HG02610 (cell line): ENCODE results near the gene HDAC7.
"Not testable (repeated sequence)": the region's sequence is repeated elsewhere in the genome, so short reads cannot be mapped to it uniquely, and the experiment has no call there.

ENCODE experiments used
- ATAC-seq: cut with Tn5 transposase; IDR thresholded peaks from one replicate; pipeline ENCODE4 v1.9.1; 2021; ENCODE audit warnings: mild to moderate bottlenecking, moderate library complexity; ENCODE audit not compliant: unreplicated experiment

The HDAC7 gene

DNA sequence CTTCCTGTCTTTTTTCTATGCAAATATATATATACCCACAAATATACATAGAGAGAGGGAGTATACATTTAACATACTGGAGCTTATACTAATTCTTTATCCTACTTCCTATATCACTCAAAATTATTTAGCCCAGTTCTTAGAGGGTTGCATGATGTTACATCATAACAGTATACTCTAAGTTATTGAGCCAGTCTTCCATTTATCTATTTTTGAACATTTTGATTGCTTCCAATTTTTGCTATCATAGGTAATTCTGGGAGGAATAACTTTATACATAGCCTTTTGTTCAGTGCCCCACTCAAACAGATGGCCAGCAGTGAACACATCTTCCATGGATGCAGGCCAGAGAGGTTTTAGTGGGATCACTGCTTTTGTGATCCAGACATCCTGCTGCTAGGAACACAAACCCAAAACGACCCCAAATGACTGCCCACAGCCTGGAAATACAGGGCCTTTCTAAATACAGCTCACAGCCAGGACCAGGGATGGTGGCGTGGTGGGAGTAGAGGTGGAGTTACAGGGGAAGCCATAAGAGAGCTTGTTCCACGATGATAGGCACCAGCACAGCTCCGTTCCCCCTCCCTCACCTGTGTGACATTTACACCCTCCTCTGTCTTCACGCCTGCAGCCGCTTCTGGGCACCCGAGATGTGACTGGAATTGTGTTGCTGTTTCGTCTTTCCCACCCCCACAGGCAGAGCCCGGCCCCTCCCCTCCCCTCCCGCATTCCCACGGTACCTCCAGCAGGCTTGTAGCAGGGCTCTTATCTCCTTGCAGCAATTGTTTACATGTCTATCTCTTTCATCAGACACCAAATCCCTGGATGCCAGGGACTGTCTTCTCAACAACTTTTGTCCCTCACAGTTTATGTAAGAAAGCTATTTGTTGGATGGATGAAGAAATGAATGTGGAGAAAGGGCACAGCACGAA is 30.7 kb upstream of the HDAC7 start:
- ATAC-seq, result no peak

DNA sequence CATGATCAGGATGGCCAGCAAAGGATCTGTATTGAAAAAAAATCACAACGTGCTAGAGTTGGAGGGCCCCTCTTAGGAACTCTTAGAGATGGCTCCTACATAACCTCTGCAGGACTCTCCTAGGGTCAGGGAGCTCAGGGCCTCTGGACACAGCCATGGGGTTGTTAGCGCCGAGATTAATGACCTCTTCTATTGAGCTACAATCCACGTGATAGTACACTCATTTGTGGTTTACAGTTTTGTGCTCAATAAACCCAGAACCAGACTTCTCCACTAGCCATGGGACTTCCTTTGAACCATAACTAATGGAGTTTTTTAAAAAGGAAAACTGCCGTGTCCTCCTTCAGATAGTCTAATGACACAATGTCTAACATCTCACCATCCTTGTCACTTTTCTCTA is 29.6 kb upstream of the HDAC7 start:
- no peak for ATAC-seq

DNA sequence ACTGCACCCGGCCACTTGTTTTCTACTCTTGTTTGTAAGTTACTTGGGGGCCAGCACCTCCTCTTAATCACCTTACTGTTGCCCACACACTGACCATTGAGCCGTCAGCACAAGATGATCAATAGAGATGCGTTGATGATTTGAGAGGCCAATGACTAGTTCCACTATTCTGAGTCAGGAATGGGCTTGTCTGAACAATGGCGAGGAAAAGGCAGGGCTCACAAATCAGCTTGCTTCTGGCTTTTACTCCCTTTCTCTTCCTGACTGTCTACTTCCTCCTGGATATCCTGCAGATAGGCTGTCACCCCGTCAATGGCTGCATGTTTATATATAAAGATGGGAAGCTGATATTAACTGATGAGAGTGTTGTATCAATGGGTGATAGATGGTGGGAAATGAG is 29.1 kb upstream of the HDAC7 start:
- ATAC-seq, result no peak

DNA sequence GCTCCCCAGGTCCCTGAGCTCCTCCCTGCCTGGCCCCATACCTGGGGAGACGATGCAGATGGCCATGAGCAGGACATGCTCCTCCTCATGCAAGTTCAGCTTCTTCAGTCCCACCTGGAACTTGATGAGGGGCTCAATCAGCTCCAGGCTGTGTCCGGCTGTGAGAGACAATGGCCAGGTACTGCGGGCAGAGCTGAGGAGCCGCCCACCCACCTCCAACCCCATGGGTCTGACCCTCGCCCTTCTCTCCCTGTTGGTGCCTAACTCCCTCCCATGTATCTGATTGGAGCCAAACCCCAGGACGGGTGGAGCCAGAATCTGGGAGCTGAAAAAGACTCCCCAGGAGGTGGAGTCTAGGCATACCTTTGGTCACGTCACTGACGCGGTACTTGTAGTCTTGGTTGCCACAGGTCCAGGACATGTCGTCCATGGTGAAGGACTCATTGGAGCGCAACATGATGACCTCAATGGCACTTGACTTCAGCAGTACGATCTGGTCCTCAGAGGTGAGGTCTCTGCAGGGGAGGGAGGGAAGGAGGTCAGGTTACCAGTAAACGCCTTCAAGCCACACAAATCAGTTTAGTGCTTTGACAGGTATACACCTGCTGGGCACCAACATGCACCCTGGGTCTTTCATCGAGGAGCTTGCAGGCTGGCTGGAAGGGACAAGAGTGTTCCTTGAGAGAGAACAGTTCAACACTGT is 26.7 kb upstream of the HDAC7 start:
- ATAC-seq, result no peak

DNA sequence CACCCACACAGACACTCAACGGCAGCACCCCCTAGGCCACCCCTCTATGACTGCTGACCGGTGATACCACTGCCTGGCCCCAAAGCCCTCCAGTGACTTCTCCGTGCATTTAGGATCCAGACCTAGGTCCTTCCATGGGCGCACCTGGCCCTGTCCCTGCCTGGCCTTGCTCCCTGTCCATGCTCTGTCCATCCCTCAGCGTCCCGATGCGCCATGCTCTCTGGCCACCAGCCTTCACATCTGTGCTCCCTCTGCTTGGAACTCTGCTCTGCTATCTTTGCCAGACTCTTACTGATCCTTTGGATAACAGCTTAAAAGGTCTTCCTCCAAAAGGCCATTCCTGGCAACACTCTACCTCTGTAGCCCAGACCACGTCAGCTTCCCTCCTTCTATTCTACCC is 25.4 kb upstream of the HDAC7 start:
- ATAC-seq, result no peak

DNA sequence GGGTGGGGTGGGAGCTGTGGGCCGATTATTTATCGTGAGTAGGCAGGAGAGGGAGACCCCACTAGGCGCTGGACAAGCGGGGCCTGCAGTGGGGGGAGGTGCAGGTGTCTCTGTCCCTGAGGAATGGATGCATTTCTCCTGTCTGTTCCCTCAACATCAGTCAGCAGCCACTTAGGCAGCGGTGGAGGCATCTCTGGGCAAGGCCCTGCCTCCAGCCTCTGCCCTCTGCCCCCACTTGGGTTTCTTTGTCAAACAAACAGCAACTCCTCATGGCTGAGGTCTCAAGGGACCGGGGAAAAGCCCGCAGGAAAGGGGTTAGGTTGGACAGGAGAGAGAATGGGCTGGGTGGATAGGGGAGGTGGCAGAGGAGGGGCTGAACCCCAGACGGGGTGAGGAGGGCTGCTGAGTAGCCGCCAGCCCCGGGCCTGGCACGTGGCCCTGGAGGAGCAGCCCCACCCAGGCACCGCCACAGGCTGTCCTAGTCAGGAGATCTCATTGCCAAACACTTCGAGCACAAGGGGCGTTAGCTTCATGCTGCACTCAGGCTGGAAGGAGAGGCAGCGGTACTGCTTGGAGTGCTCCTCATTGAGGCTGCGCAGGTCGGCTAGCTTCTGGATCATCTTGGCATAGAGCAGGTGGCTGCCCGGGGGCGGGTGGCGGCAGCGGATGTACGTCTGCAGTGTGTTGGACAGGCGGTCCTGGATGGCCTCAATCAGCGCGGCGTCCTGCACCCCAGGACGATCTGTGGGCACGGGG is 24.7 kb upstream of the HDAC7 start:
- ATAC-seq, result no peak

DNA sequence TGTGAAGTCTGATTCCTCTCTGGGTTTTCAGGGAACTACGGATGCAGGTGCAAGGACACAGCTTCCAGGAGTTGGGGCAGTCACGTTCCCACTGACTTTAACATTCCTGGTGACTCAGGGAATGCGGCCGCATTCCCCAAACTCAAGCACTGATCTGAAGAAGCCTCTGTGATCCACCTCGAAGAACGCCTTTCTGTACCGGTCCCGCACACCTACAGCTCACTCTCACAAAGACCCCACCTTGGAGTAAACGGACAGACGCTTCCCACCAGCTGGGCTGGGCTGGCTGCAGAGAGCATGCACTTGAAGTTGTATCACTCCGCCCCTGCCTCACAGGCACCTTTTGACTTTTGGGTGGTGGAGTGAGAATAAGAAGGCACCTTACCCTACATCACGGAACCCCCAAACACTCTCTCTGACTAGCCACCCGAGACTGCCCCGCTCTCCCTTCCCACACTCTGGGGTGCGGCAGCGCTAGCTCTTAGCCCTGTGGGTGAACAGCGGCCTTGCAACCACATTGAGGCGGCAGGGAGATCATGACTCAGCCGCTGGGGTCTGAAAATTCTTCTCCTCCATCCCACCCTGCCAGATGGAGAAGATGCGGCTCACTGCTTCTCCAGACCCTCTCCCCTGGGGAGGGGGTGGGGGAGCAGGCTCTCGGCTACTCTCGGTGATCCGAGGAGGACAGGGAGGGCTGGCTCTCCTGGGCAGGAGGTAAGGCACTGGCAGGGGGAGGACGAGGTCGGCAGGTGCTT is 23.7 kb upstream of the HDAC7 start:
- ATAC-seq, result no peak

DNA sequence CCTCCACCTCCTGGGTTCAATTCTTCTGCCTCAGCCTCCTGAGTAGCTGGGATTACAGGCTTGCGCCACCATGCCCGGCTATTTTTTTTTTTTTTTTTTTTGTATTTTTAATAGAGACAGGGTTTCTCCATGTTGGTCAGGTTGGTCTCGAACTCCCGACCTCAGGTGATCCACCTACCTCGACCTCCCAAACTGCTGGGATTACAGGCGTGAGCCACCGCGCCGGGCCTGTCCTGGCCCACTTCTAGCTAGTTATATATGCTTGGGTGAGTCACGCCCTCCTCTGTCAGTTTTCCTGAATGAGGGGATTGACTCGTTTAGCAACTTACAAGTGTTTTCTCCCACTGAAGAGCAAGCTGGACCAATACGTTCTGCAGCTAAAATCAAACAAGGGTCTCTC is 22.8 kb upstream of the HDAC7 start:
- not testable (repeated sequence) for ATAC-seq

DNA sequence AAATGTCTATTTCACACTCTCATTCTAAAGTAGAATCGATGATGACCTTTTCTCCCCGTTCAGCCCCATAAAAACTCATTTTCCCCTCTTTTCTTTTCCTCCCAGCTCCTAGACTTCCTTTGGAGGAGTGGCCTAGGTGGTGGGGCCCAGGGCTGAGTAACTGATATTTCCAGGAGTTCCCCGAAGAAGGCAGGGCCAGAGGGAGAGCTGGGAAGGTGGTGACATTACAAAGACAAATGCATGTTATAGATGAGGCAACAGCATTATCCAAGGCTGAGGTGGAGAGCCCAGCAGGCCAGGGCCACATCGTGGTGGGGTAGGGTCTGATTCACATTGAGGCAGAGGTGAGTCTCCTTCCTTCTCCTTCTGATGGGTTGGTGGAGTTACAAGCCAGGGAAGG is 22.2 kb upstream of the HDAC7 start:
- ATAC-seq, result no peak

DNA sequence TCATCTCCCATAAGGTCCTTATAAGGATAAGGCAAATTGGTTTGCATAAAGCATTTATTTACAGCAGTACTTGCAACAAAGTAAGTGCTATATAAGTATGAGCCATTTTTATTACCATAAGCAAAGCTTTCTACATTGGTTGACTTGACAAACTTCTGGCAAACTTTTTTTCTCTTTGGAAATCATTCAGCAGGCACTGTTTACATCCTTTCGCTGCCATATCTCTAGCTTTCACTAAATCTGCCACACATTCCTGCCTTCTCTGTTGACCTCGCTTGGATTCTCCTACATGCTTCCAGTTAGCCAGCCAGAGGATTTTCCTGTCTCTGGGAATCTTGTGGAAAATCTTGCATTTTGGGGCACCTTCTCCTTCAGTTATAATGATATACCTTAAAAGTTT is 21.8 kb upstream of the HDAC7 start:
- no peak for ATAC-seq

DNA sequence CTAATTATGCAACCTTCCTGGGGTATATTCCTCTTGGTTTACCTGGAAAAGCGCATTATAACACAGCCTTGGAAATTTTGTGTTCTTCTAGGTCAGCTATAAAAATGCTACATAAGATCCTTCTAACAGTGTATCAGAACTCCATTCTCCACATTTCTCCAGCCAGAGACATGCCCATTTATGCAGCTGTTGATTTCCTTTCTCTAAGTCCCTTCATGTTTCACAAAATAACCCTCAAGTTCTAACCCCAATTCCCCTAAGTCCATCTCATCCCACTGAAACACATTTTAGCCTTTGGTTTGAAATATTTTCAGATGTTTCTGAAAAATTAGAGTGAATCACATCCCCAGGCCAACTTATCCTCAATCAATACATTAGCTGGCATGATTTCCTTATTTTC is 20.9 kb upstream of the HDAC7 start:
- ATAC-seq, result no peak

DNA sequence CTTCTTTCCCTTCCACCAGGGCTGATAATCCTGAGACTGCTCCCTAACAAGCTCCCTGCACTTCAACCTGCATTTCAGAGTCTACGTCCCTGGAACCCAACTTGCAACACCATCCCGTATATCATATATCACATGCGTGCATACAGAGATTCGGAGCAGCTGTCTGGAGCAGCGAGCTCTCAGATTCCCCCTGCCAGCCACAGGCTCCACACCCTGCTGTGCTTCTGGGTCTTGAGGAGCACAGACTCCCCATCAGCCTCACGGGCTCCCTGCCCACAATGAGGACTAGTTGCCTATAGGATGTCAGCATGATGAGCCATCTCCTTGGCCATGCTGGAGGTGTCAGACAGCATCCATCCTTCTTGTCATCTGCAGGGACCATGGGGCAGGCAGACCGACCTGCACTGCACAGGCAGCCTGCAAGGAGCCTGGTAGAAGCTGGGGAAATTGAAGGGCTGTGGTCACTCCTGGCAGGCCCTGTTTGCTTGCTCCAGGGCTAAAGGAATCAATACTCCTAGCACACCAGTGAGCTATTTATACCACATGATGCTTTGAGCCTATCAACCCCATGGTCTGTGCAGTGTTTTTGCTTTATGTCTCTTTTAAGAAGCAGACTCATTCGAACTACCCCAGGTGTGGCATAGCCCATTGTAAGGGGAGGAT is 19.6 kb upstream of the HDAC7 start:
- ATAC-seq, result no peak

DNA sequence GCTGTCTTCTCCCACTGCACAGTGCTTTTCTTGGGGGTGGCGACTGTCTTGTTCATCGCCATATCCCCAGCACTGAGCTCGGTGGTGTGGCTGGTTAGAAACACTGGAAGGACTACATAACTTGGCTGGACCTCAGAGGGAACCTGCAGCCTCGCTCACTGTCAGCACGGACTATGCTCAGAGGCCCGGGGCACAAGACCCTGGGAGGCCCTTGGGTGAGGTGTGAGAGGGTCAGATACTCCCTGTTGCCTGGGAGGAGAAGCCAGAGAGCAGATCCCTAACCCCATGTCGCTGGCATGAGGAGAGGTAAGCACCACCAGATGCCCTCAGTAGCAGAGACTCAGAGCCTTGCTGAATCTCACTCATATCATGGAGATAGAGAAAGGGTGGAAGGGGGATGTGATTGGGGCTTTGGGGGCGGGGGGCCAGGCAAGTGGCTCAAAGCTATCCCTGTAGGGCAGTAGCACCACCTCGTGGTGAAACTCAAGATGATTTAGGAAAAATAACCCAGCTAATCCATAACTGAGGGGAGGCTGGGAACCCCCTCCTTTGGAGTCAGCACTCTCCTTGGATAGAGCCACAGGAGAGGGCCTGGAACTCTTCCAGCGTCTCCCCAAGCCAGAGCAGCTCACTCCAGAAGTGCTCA is 18.7 kb upstream of the HDAC7 start:
- ATAC-seq, result no peak

DNA sequence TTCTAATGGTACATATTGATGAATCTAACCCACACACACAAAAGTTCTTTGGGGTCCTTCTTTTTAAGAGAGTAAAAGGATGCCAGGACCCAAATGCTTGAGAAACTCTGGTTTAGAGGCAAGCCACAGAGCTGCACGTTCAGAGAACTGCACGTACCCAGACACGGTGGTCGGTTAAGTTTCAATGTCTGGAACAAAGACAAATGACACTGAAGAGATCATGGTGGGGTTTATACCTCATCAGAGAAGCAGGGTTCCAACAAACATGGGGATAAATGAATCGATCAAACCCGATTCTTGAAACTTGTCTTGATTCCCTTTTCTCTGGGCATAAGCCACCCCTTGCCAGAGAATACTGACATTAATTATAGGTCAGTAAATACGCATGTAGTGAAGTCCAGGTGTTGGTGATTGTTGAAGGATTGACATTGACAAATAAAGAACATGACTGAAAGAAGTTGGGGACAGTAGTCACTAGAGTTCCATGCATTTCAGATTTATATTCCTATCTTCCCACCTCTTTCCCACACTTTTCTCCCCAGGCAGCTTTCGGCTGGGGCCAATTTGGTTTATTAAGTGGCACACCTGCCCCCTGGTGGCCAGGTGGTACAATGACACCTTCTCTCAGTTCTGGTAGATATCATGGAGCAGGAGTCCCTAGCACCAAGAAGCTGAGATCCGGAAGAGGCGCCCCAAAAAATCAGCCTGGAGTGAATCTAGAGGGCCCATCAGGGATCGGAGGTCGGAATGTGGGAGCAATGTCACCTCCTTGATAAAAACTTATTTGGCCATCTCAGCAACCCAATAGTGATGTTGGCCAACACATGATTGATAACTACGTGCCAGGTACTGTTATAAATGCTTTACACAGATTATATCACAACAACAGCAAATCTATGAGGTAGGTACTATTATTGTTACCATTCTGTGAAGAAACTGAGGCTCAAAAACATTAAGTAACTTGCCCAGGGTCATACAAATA is 17.8 kb upstream of the HDAC7 start:
- ATAC-seq, result no peak

DNA sequence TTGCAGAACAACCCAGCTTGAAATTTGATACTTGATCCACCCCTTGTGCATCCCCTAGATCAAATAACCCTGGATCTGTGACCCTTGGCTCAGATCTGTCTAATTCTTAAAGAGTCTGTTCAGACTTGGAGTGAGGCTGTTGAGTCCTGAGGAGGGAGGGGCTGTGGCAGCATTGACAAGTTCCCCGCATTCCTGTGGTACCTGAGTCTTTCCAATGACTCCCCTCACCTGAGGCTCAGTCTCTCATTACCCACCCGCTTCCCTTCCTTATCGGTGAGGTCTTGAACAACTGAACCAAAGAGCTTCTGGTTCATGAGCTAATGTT is 16.1 kb upstream of the HDAC7 start:
- no peak for ATAC-seq

DNA sequence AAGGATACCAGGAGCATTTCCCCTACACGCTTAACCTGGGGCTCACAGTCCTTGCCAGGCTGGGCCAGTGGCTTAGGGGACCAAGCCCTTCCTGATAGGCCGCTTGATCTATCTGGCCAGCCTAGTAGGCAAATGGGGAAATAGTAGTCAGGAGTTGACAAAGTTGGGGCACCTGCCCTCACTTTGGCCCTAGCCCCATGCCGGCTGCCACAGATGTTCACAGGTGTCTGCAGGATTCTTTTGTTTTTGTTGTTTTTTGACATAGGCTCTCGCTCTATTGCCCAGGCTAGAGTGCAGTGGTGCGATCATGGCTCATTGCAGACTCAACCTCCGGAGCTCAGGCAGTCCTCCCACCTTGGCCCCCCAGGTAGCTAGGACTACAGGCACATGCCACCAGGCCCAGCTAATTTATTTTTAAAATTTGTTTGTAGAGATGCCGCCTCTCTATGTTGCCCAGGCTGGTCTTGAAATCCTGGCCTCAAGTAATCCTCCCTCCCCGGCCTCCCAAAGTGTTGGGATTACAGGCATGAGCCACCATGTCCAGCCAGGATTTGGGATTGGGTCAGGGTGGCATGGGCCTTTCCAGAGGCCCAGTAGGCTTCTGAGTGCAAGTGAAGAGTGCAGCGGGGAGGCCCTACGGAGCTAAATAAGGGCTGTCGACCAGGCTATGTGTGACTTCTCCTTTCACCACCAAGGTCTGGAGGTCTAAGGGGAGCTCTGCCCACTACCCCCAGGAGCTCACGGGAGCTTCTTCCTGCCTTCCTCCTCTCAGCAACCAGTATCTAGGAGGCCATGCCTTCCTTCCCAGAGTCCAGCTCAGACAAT is 15.5 kb upstream of the HDAC7 start:
- ATAC-seq, result no peak

DNA sequence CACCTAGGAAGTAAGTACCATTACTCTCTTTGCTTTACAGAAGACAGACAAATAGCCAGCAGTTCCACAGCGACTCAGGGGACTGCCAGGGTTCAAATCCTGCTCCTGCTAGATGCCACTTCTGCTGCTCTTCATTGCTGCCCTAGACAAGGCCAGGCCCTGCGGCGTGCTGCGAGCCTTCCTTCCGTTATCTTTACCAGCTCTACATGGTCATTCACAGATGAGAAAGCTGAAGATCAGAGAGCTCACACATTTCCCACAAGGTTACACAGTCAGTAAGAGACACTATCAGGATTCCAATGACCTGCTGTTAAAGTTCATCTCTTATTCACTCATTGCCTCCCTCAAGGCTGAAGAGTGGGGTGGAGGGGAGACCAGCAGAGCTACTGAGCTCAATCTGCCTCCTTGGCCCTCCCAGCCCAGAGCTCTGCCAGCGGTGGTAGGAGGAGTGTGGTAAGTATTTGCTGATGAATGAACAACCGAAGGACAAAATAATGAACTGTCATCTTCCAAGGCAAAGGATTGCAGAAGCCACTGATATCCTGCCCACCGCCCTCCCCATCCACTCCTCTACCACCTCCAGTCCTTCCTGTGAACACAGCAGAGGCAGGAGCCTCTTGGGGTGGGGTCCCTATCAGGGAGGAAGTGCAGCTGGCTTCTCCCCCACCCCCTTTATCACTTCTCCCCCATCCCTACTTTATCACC is 14.6 kb upstream of the HDAC7 start:
- ATAC-seq, result no peak
